MM.1S (cell line): ENCODE data around the gene ADPRS.

Experiments
- DNase-seq: peaks from one replicate; pipeline ENCODE4 v3.0.0-alpha.2; 2015
- H2AFZ ChIP-seq: fragments of 300-600 bp; sonication (generic); 2 replicates; pipeline ENCODE4 v1.6.0; 2016; ENCODE audit warnings: antibody characterized with exemption, low read length
- H3F3A ChIP-seq: fragments of 300-600 bp; sonication (generic); 2 replicates; pipeline ENCODE4 v1.6.1; 2016; ENCODE audit warnings: mild to moderate bottlenecking, antibody characterized with exemption, low read length, moderate library complexity, mixed read lengths; ENCODE audit not compliant: insufficient read depth
- H3K27ac ChIP-seq: fragments of 300-600 bp; sonication (generic); 2 replicates; pipeline ENCODE4 v1.5.1; 2016; ENCODE audit warnings: mild to moderate bottlenecking, low read length
- H3K27me3 ChIP-seq: fragments of 300-600 bp; sonication (generic); replicated peaks from 2 replicates; pipeline ENCODE4 v1.6.0; 2016; ENCODE audit warnings: low read length; ENCODE audit not compliant: insufficient read depth
- H3K36me3 ChIP-seq: fragments of 300-600 bp; sonication (generic); replicated peaks from 2 replicates; pipeline ENCODE4 v1.6.1; 2016; ENCODE audit warnings: mild to moderate bottlenecking, low read length, mixed read lengths; ENCODE audit not compliant: insufficient read depth
- H3K4me1 ChIP-seq: fragments of 300-600 bp; sonication (generic); 2 replicates; pipeline ENCODE4 v1.6.1; 2016; ENCODE audit warnings: low read length, mixed read lengths
- H3K4me2 ChIP-seq: fragments of 300-600 bp; sonication (generic); 2 replicates; pipeline ENCODE4 v1.6.0; 2016; ENCODE audit warnings: low read depth, low read length
- H3K4me3 ChIP-seq: fragments of 300-600 bp; sonication (generic); 2 replicates; pipeline ENCODE4 v1.5.1; 2016; ENCODE audit warnings: low read length, mixed read lengths
- H3K79me2 ChIP-seq: fragments of 300-600 bp; sonication (generic); 2 replicates; pipeline ENCODE4 v1.6.1; 2016; ENCODE audit warnings: mixed run types, low read length, mixed read lengths
- H3K9ac ChIP-seq: fragments of 300-600 bp; sonication (generic); 2 replicates; pipeline ENCODE4 v1.6.1; 2016; ENCODE audit warnings: low read length, mixed read lengths
- H3K9me2 ChIP-seq: fragments of 300-600 bp; sonication (generic); replicated peaks from 2 replicates; pipeline ENCODE4 v1.6.1; 2016; ENCODE audit warnings: mild to moderate bottlenecking, low read length, mixed read lengths; ENCODE audit not compliant: insufficient read depth
- H3K9me3 ChIP-seq: fragments of 300-600 bp; sonication (generic); replicated peaks from 2 replicates; pipeline ENCODE4 v1.6.1; 2016; ENCODE audit warnings: mild to moderate bottlenecking, low read length, mixed read lengths; ENCODE audit not compliant: insufficient read depth
- H4K20me1 ChIP-seq: fragments of 300-600 bp; sonication (generic); 2 replicates; pipeline ENCODE4 v1.6.1; 2016; ENCODE audit warnings: mild to moderate bottlenecking, low read length, moderate library complexity, mixed read lengths; ENCODE audit not compliant: insufficient read depth
- CTCF ChIP-seq: fragments of 300-600 bp; sonication (generic); IDR thresholded peaks from 2 replicates; pipeline ENCODE4 v1.5.1; 2016; ENCODE audit warnings: antibody characterized with exemption, low read length, mixed read lengths
- EZH2 ChIP-seq: fragments of 300-600 bp; sonication (generic); optimal IDR thresholded peaks from 2 replicates; pipeline ENCODE3; 2017; ENCODE audit warnings: low read depth, mild to moderate bottlenecking, antibody characterized with exemption, low read length, mixed read lengths
- EZH2phosphoT487 ChIP-seq: fragments of 300-600 bp; sonication (generic); IDR thresholded peaks from 2 replicates; pipeline ENCODE4 v1.6.1; 2018; ENCODE audit warnings: antibody characterized with exemption, low read length

The ADPRS gene

GRCh38 chr1:36135330-36135667, 46.6 kb downstream of the ADPRS start:
- no peak overlapping the region for H3K4me3 ChIP-seq
- H3K36me3 ChIP-seq: 0 out of 2 replicates have a peak, but pooled peaks cover 4% of the 10 kb centered on the region
- H3K27me3 ChIP-seq: no peaks in the 10 kb centered on the region
- H3K4me2 ChIP-seq: no peak overlapping the region
- DNase-seq: no peak
- no peak for TF ChIP-seq EZH2
- TF ChIP-seq EZH2phosphoT487: no peak
- TF ChIP-seq CTCF: no peak
- peaks cover 9% of the 10 kb centered on the region; the same call in 1 of the 2 replicates for H3K79me2 ChIP-seq
- H3F3A ChIP-seq: no peaks in the 10 kb centered on the region
- no peak overlapping the region for H2AFZ ChIP-seq
- no peaks in the 10 kb centered on the region for H3K9me2 ChIP-seq
- H3K9ac ChIP-seq: no peak overlapping the region
- H3K4me1 ChIP-seq: no peaks in the 10 kb centered on the region
- H4K20me1 ChIP-seq: no peaks in the 10 kb centered on the region
- H3K27ac ChIP-seq: no peak overlapping the region
- no peaks in the 10 kb centered on the region for H3K9me3 ChIP-seq

- H4K20me1 ChIP-seq: no peaks in the 10 kb centered on the region
- H3K4me3 ChIP-seq: no peak overlapping the region
- no peak overlapping the region for H3K4me2 ChIP-seq
- DNase-seq: no peak
- 0 out of 2 replicates have a peak, but pooled peaks cover 4% of the 10 kb centered on the region for H3K36me3 ChIP-seq
- no peaks in the 10 kb centered on the region for H3F3A ChIP-seq
- H3K9me2 ChIP-seq: no peaks in the 10 kb centered on the region
- H3K27me3 ChIP-seq: no peaks in the 10 kb centered on the region
- H2AFZ ChIP-seq: no peak overlapping the region
- no peak overlapping the region for H3K9ac ChIP-seq
- peaks cover 9% of the 10 kb centered on the region; the same call in 1 of the 2 replicates for H3K79me2 ChIP-seq
- H3K27ac ChIP-seq: no peak overlapping the region
- no peak for TF ChIP-seq EZH2phosphoT487
- TF ChIP-seq CTCF: no peak
- TF ChIP-seq EZH2: no peak
- H3K4me1 ChIP-seq: no peaks in the 10 kb centered on the region
- no peaks in the 10 kb centered on the region for H3K9me3 ChIP-seq
These were observed 47.1 kb downstream of the ADPRS start for GRCh38 chr1:36135796-36136195.

GRCh38 chr1:36136535-36136934, 47.8 kb downstream of the ADPRS start:
- Histone ChIP-seq H2AFZ (no peak overlapping the region), H3K4me2 (no peak overlapping the region), H3K4me1 (no peaks in the 10 kb centered on the region), H3K79me2 (peaks cover 15% of the 10 kb centered on the region), H3K36me3 (0 out of 2 replicates have a peak, but pooled peaks cover 4% of the 10 kb centered on the region), H3F3A (no peaks in the 10 kb centered on the region), H3K4me3 (no peak overlapping the region), H3K9me3 (no peaks in the 10 kb centered on the region), H4K20me1 (no peaks in the 10 kb centered on the region), H3K27ac (no peak overlapping the region), H3K9me2 (no peaks in the 10 kb centered on the region), H3K9ac (no peak overlapping the region), H3K27me3 (no peaks in the 10 kb centered on the region)
- TF ChIP-seq EZH2 (no peak), EZH2phosphoT487 (no peak), CTCF (no peak)
- DNase-seq: no peak
